ENCODE data around the gene HLA-F. TPM values are rescaled to one million over a fixed set of nuclear protein-coding genes. Genes with fewer than 3 reads are reported as not detected.
A peak's percentile ranks its signal among the peaks of the same experiment; 100 is the strongest.

Gene HLA-F
- total RNA-seq, 1 experiment from 2014 or later: 16.9 TPM

GRCh38 chr6:29747688-29748250 is 24.5 kb downstream of the HLA-F start:
- ChIA-PET CTCF (interaction anchor here (0.6 to 3.2 kb wide), 6 partner anchors 10 to 390 kb away, joined by 3 to 20 read pairs (median 3); no protein-coding TSS in a partner anchor), POLR2A (interaction anchor here (0.6 to 1.9 kb wide), 4 partner anchors 13 to 1879 kb away, joined by 3 to 8 read pairs (median 5); partner anchors contain the start of gene POLR1H)
- no TSS peak for BruUV-seq (replicated peaks)
- Mint-ChIP-seq H3K4me3 (ENCODE audit: unreplicated experiment) (peak overlapping the region; percentile 98), H3K27me3 (ENCODE audit: insufficient read depth, unreplicated experiment) (no peaks in the 10 kb centered on the region), H3K36me3 (ENCODE audit: insufficient read depth, unreplicated experiment) (peaks cover 6% of the 10 kb centered on the region), H3K27ac (ENCODE audit: low read depth, unreplicated experiment) (peak overlapping the region; percentile 90), H3K4me1 (ENCODE audit: insufficient read depth, unreplicated experiment) (peaks cover 26% of the 10 kb centered on the region), H3K9me3 (ENCODE audit: unreplicated experiment) (no peaks in the 10 kb centered on the region)
- no peak for DNase-seq (ENCODE audit: unreplicated experiment)
- intact Hi-C loops (cut with micrococcal nuclease): no loop called here
- no peak for TF ChIP-seq CTCF (IDR thresholded peaks at IDR 0.05; ENCODE audit: unreplicated experiment)

- Mint-ChIP-seq H3K27me3 (ENCODE audit: insufficient read depth, unreplicated experiment) (no peaks in the 10 kb centered on the region), H3K27ac (ENCODE audit: low read depth, unreplicated experiment) (peak overlapping the region; percentile 90), H3K4me1 (ENCODE audit: insufficient read depth, unreplicated experiment) (peaks cover 35% of the 10 kb centered on the region), H3K9me3 (ENCODE audit: unreplicated experiment) (no peaks in the 10 kb centered on the region), H3K36me3 (ENCODE audit: insufficient read depth, unreplicated experiment) (peaks cover 4% of the 10 kb centered on the region), H3K4me3 (ENCODE audit: unreplicated experiment) (peak overlapping the region; percentile 98)
- intact Hi-C loops (cut with micrococcal nuclease): no loop called here
- ChIA-PET CTCF (interaction anchor here (0.5 to 3.2 kb wide), 11 partner anchors 11 to 521 kb away, joined by 3 to 20 read pairs (median 3); no protein-coding TSS in a partner anchor), POLR2A (interaction anchor here (0.6 to 1.9 kb wide), 16 partner anchors 10 to 1878 kb away, joined by 3 to 10 read pairs (median 4); partner anchors contain the start of gene POLR1H)
- TF ChIP-seq CTCF (IDR thresholded peaks at IDR 0.05; ENCODE audit: unreplicated experiment): no peak
- DNase-seq (ENCODE audit: unreplicated experiment): peak; percentile 93
- BruUV-seq (replicated peaks): no TSS peak
These were observed 25.4 kb downstream of the HLA-F start for GRCh38 chr6:29748391-29749307.

- intact Hi-C loops (cut with micrococcal nuclease): no loop called here
- no peaks in the 10 kb centered on the region for H3K36me3 Mint-ChIP-seq (ENCODE audit: insufficient read depth, unreplicated experiment)
- peaks cover 35% of the 10 kb centered on the region for H3K4me1 Mint-ChIP-seq (ENCODE audit: insufficient read depth, unreplicated experiment)
- no TSS peak for BruUV-seq (replicated peaks)
- H3K27ac Mint-ChIP-seq (ENCODE audit: low read depth, unreplicated experiment): no peak overlapping the region
- peak; percentile 5 for DNase-seq (ENCODE audit: unreplicated experiment)
- TF ChIP-seq CTCF (IDR thresholded peaks at IDR 0.05; ENCODE audit: unreplicated experiment): no peak
- CTCF ChIA-PET: interaction anchor here (0.6 to 3.2 kb wide), 9 partner anchors 12 to 520 kb away, joined by 3 to 20 read pairs (median 5); no protein-coding TSS in a partner anchor
- peak overlapping the region; percentile 98 for H3K4me3 Mint-ChIP-seq (ENCODE audit: unreplicated experiment)
- no peaks in the 10 kb centered on the region for H3K27me3 Mint-ChIP-seq (ENCODE audit: insufficient read depth, unreplicated experiment)
- H3K9me3 Mint-ChIP-seq (ENCODE audit: unreplicated experiment): no peaks in the 10 kb centered on the region
- POLR2A ChIA-PET: interaction anchor here (0.7 to 1.9 kb wide), 12 partner anchors 10 to 980 kb away, joined by 3 to 10 read pairs (median 4); no protein-coding TSS in a partner anchor
These were observed 26.1 kb downstream of the HLA-F start for GRCh38 chr6:29749308-29749662.

GRCh38 chr6:29749668-29750067 is 26.4 kb downstream of the HLA-F start:
- ChIA-PET CTCF (interaction anchor here (0.6 to 3.2 kb wide), 9 partner anchors 12 to 520 kb away, joined by 3 to 20 read pairs (median 5); no protein-coding TSS in a partner anchor), POLR2A (interaction anchor here (0.7 to 1.9 kb wide), 7 partner anchors 9 to 93 kb away, joined by 3 to 10 read pairs (median 6); no protein-coding TSS in a partner anchor)
- Mint-ChIP-seq H3K4me1 (ENCODE audit: insufficient read depth, unreplicated experiment) (peaks cover 35% of the 10 kb centered on the region), H3K9me3 (ENCODE audit: unreplicated experiment) (no peaks in the 10 kb centered on the region), H3K27me3 (ENCODE audit: insufficient read depth, unreplicated experiment) (no peaks in the 10 kb centered on the region), H3K4me3 (ENCODE audit: unreplicated experiment) (peak overlapping the region; percentile 98), H3K36me3 (ENCODE audit: insufficient read depth, unreplicated experiment) (no peaks in the 10 kb centered on the region), H3K27ac (ENCODE audit: low read depth, unreplicated experiment) (no peak overlapping the region)
- no peak for DNase-seq (ENCODE audit: unreplicated experiment)
- BruUV-seq (replicated peaks): no TSS peak
- TF ChIP-seq CTCF (IDR thresholded peaks at IDR 0.05; ENCODE audit: unreplicated experiment): no peak
- intact Hi-C loops (cut with micrococcal nuclease): loop anchor here (5.0 kb wide), 1 partner anchor 42 kb away; no protein-coding TSS in a partner anchor
